PFSK-1 (cell line): ENCODE results near the gene IGSF1.

Experiments used
- FOXP2 ChIP-seq: optimal IDR thresholded peaks from 2 replicates; pipeline ENCODE3; 2011; ENCODE audit warnings: borderline replicate concordance, control low read depth, inconsistent platforms; ENCODE audit not compliant: insufficient read depth; ENCODE audit errors: extremely low read length, extremely low read depth
- POLR2AphosphoS5 ChIP-seq: IDR thresholded peaks from 2 replicates; pipeline ENCODE4 v1.6.1; 2012; ENCODE audit warnings: low read depth, mild to moderate bottlenecking, control low read depth, low read length, moderate library complexity
- REST ChIP-seq, 2 experiments: IDR thresholded peaks; 2 replicates each; pipeline versions ENCODE4 v1.6.1 to v1.8.0; 2011 to 2012; ENCODE audit warnings: low read depth in 2 of 2, low read length in 2 of 2, control low read depth in 1 of 2, inconsistent platforms in 1 of 2, mild to moderate bottlenecking in 1 of 2, moderate library complexity in 1 of 2; ENCODE audit not compliant: insufficient read depth in 1 of 2
- SIN3A ChIP-seq: IDR thresholded peaks from 2 replicates; pipeline ENCODE4 v1.6.1; 2012; ENCODE audit warnings: mild to moderate bottlenecking, low read length, moderate library complexity, borderline replicate concordance; ENCODE audit not compliant: insufficient read depth
- TAF1 ChIP-seq: IDR thresholded peaks from 2 replicates; pipeline ENCODE4 v1.6.1; 2012; ENCODE audit warnings: low read length, control low read depth, borderline replicate concordance; ENCODE audit not compliant: insufficient read depth

Gene IGSF1

GRCh38 chrX:131277543-131278136, 11.5 kb downstream of the IGSF1 start:
- no peak for TF ChIP-seq REST (IDR thresholded peaks at IDR 0.05; ENCODE audit: insufficient read depth in 1 of 2, low read depth in 2 of 2, low read length in 2 of 2)
- TF ChIP-seq SIN3A = no peak
- no peak for TF ChIP-seq TAF1
- TF ChIP-seq FOXP2 = no peak
- no peak for TF ChIP-seq POLR2AphosphoS5

GRCh38 chrX:131273011-131273410, 16.1 kb downstream of the IGSF1 start:
- TF ChIP-seq REST (IDR thresholded peaks at IDR 0.05; ENCODE audit: insufficient read depth in 1 of 2, low read depth in 2 of 2, low read length in 2 of 2) = no peak
- no peak for TF ChIP-seq FOXP2

- TF ChIP-seq SIN3A (no peak), REST (IDR thresholded peaks at IDR 0.05; ENCODE audit: insufficient read depth in 1 of 2, low read depth in 2 of 2, low read length in 2 of 2) (no peak), TAF1 (no peak), POLR2AphosphoS5 (no peak), FOXP2 (no peak)
Observed at GRCh38 chrX:131271826-131272225, 17.3 kb downstream of the IGSF1 start.

- TF ChIP-seq POLR2AphosphoS5 (no peak), TAF1 (no peak), REST (IDR thresholded peaks at IDR 0.05; ENCODE audit: insufficient read depth in 1 of 2, low read depth in 2 of 2, low read length in 2 of 2) (no peak), SIN3A (no peak), FOXP2 (no peak)
Observed at GRCh38 chrX:131271274-131271673, 17.8 kb downstream of the IGSF1 start.

- TF ChIP-seq TAF1 (no peak), SIN3A (no peak), FOXP2 (no peak), REST (IDR thresholded peaks at IDR 0.05; ENCODE audit: insufficient read depth in 1 of 2, low read depth in 2 of 2, low read length in 2 of 2) (no peak), POLR2AphosphoS5 (no peak)
Observed at GRCh38 chrX:131270080-131270479, 19.0 kb downstream of the IGSF1 start.
